Measurements from ENCODE around the gene C1QTNF9. TPM values are rescaled to one million over a fixed set of nuclear protein-coding genes. Genes with fewer than 3 reads are reported as not detected.
"Not testable (repeated sequence)": the region's sequence is repeated elsewhere in the genome, so short reads cannot be mapped to it uniquely, and the experiment has no call there.

Gene C1QTNF9
- total RNA-seq, 1 experiment from 2014 or later: not detected

DNA sequence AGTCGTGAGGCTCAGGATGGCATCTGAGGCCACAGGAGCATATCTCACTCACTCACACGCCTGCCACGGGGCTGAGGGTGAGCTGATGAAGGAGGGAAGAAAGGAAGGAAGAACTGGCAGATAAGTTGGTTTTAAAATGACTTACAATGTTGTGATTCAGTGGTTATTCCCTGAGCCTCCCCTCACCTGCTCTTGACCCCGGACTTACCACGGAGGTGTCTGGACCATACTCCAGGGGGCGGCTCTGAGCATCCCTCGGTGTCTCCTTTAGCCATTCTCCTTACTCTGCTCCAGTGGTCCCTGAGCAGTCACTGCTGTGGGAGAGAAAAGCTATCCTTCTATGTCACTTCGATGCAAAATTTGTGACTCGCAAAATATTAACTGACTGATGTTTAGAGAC, 61.9 kb downstream of the C1QTNF9 start:
- ATAC-seq; H3K9me2 ChIP-seq (ENCODE audit: insufficient read depth); H3K79me2 ChIP-seq (ENCODE audit: insufficient read depth, low read length); H3K27me3 ChIP-seq (ENCODE audit: insufficient read depth, low read length); H4K20me1 ChIP-seq (ENCODE audit: insufficient read depth); H3K4me1 ChIP-seq (ENCODE audit: control insufficient read depth in 1 of 2, insufficient read depth in 2 of 2, low read length in 2 of 2); H3K4me3 ChIP-seq (replicated peaks in 1 of 2; ENCODE audit: low read depth in 1 of 2, low read length in 2 of 2); CTCF ChIA-PET; H2AFZ ChIP-seq (ENCODE audit: low read depth, low read length, poor library complexity, severe bottlenecking); RAD21 ChIA-PET (ENCODE audit: low non-redundant PET in 1 of 2, low total read pairs in 2 of 2, uncharacterized antibody in 2 of 2, unreplicated experiment in 2 of 2); H3K9ac ChIP-seq (ENCODE audit: low read length); DNase-seq (ENCODE audit: low read depth, low spot score); BruUV-seq (replicated peaks); POLR2A ChIA-PET; H3K27ac ChIP-seq (ENCODE audit: low read depth, low read length); H3K36me3 ChIP-seq (ENCODE audit: control insufficient read depth in 1 of 2, insufficient read depth in 2 of 2, low read length in 2 of 2); H3K9me3 ChIP-seq (ENCODE audit: control insufficient read depth in 1 of 2, insufficient read depth in 1 of 2, low read depth in 1 of 2, low read length in 2 of 2); H3K4me2 ChIP-seq (ENCODE audit: low read length); intact Hi-C loops (cut with micrococcal nuclease): not testable (repeated sequence)
- peak in 1 of 3 experiments; percentile 19; a peak in 1 of 6 replicates for TF ChIP-seq CTCF (IDR thresholded peaks at IDR 0.05 in 2 of 3, conservative IDR thresholded peaks at IDR 0.05 in 1 of 3; ENCODE audit: borderline replicate concordance in 1 of 3, insufficient read depth in 1 of 3, low read depth in 2 of 3, low read length in 2 of 3)

Other genes starting within 250 kb of the C1QTNF9 start
- 21.4 TPM for gene SPATA13, start 148.9 kb upstream of the C1QTNF9 start, total RNA-seq (2021; ENCODE audit: unreplicated experiment)
- 76.0 TPM for gene PARP4, start 203.2 kb downstream of the C1QTNF9 start, total RNA-seq (2021; ENCODE audit: unreplicated experiment)

Measured in HCT116 (cell line).